NCI-H345 treated with DMSO at 0.1 percent for 48 hours (cell line): ENCODE measurements around the gene ZNF160.
"Not testable (repeated sequence)": the region's sequence is repeated elsewhere in the genome, so short reads cannot be mapped to it uniquely, and the experiment has no call there.

Source experiments
- DNase-seq: peaks from one replicate; lab custom pipeline; 2025; ENCODE audit not compliant: unreplicated experiment; lab: John Stamatoyannopoulos, UW

ZNF160 gene

GRCh38 chr19:53103234-53104203 is at the start of gene ZNF160:
TSS of gene ZNF160 (minus strand) at chr19:53103422. CDS start at chr19:53086276, 17,146 bp downstream.
- peak; percentile 82 for DNase-seq

GRCh38 chr19:53147645-53148044 is 44.4 kb upstream of the ZNF160 start:
- DNase-seq = no peak

- no peak for DNase-seq
Observed at GRCh38 chr19:53140351-53140750, 37.1 kb upstream of the ZNF160 start.

GRCh38 chr19:53136432-53136831 is 33.2 kb upstream of the ZNF160 start:
- DNase-seq = no peak

- peak; percentile 49 for DNase-seq
Observed at GRCh38 chr19:53132141-53132991, 29.1 kb upstream of the ZNF160 start, which contains the start of gene ZNF415. TSS of gene ZNF415 (minus strand) at chr19:53132910. CDS start at chr19:53122676, 10,234 bp downstream.

- no peak for DNase-seq
Observed at GRCh38 chr19:53131727-53132126, 28.5 kb upstream of the ZNF160 start.

GRCh38 chr19:53131085-53131590 is 27.9 kb upstream of the ZNF160 start:
- DNase-seq = no peak

- no peak for DNase-seq
Observed at GRCh38 chr19:53130506-53130905, 27.3 kb upstream of the ZNF160 start.

- DNase-seq = not testable (repeated sequence)
Observed at GRCh38 chr19:53126733-53127526, 23.7 kb upstream of the ZNF160 start.

GRCh38 chr19:53123400-53123799 is 20.2 kb upstream of the ZNF160 start:
- no peak for DNase-seq

GRCh38 chr19:53112286-53112685 is 9.1 kb upstream of the ZNF160 start:
- no peak for DNase-seq

- DNase-seq = no peak
Observed at GRCh38 chr19:53109527-53109926, 6.3 kb upstream of the ZNF160 start.

- no peak for DNase-seq
Observed at GRCh38 chr19:53102756-53103233, 427 bp downstream of the ZNF160 start.

GRCh38 chr19:53102206-53102755 is 941 bp downstream of the ZNF160 start:
- DNase-seq = no peak

GRCh38 chr19:53101518-53101917 is 1.7 kb downstream of the ZNF160 start:
- DNase-seq = no peak

GRCh38 chr19:53098570-53098969 is 4.7 kb downstream of the ZNF160 start:
- not testable (repeated sequence) for DNase-seq

GRCh38 chr19:53096982-53097690 is 6.1 kb downstream of the ZNF160 start:
- not testable (repeated sequence) for DNase-seq

- DNase-seq = not testable (repeated sequence)
Observed at GRCh38 chr19:53096579-53096978, 6.6 kb downstream of the ZNF160 start.
